NCI-H2171 (cell line): ENCODE measurements around the gene NLRP3.
"Not testable (repeated sequence)": the region's sequence is repeated elsewhere in the genome, so short reads cannot be mapped to it uniquely, and the experiment has no call there.

Experiments used
- DNase-seq: peaks from one replicate; lab custom pipeline; 2025; lab: John Stamatoyannopoulos, UW

Gene NLRP3

GRCh38 chr1:247415423-247416361, at the start of gene NLRP3:
Gene NLRP3 (plus strand): TSS chr1:247416173. CDS start chr1:247418801, 2,628 bp downstream.
- DNase-seq = no peak

GRCh38 chr1:247366345-247366744, 49.6 kb upstream of the NLRP3 start:
- not testable (repeated sequence) for DNase-seq

GRCh38 chr1:247366926-247367645, 48.9 kb upstream of the NLRP3 start:
- DNase-seq = no peak

- no peak for DNase-seq
These were observed 48.1 kb upstream of the NLRP3 start for GRCh38 chr1:247367786-247368422.

- no peak for DNase-seq
These were observed 47.4 kb upstream of the NLRP3 start for GRCh38 chr1:247368490-247369145.

GRCh38 chr1:247370786-247371732, 44.9 kb upstream of the NLRP3 start:
- DNase-seq = no peak

GRCh38 chr1:247371801-247372259, 44.1 kb upstream of the NLRP3 start:
- no peak for DNase-seq

- no peak for DNase-seq
These were observed 42.2 kb upstream of the NLRP3 start for GRCh38 chr1:247373721-247374141.

GRCh38 chr1:247374651-247375334, 41.2 kb upstream of the NLRP3 start:
- not testable (repeated sequence) for DNase-seq

- no peak for DNase-seq
These were observed 40.2 kb upstream of the NLRP3 start for GRCh38 chr1:247375747-247376146.

- DNase-seq = no peak
These were observed 39.3 kb upstream of the NLRP3 start for GRCh38 chr1:247376659-247377058.

GRCh38 chr1:247377656-247378055, 38.3 kb upstream of the NLRP3 start:
- DNase-seq = not testable (repeated sequence)

- DNase-seq = no peak
These were observed 37.5 kb upstream of the NLRP3 start for GRCh38 chr1:247378334-247379073.

GRCh38 chr1:247385283-247385682, 30.7 kb upstream of the NLRP3 start:
- DNase-seq = no peak

- no peak for DNase-seq
These were observed 29.8 kb upstream of the NLRP3 start for GRCh38 chr1:247386217-247386616.

GRCh38 chr1:247386687-247387086, 29.3 kb upstream of the NLRP3 start:
- DNase-seq = no peak

- no peak for DNase-seq
These were observed 28.9 kb upstream of the NLRP3 start for GRCh38 chr1:247387096-247387495.

- DNase-seq = no peak
These were observed 28.4 kb upstream of the NLRP3 start for GRCh38 chr1:247387565-247387964.

GRCh38 chr1:247390116-247390791, 25.7 kb upstream of the NLRP3 start:
- DNase-seq = peak; percentile 30
